ENCODE data around the gene RBMY1F. TPM values are rescaled to one million over a fixed set of nuclear protein-coding genes. Genes with fewer than 3 reads are reported as not detected.
"Not testable (repeated sequence)": the region's sequence is repeated elsewhere in the genome, so short reads cannot be mapped to it uniquely, and the experiment has no call there.

The RBMY1F gene
- total RNA-seq: not detected

GRCh38 chrY:22182823-22183222 is at the start of gene RBMY1F:
Gene RBMY1F (minus strand): TSS chrY:22182923. CDS start chrY:22180969, 1,954 bp downstream.
- H3K4me1 ChIP-seq; H3K9me3 ChIP-seq; H3K4me3 ChIP-seq; H3K27me3 ChIP-seq; DNase-seq (ENCODE audit: low spot score in 2 of 2); H3K36me3 ChIP-seq; H3K27ac ChIP-seq: not testable (repeated sequence)
- WGBS, 2 donors: no CpG with 5 or more reads among the region's 31 CpGs

- not testable (repeated sequence) for H3K9me3 ChIP-seq, H3K27me3 ChIP-seq
- no CpG with 5 or more reads among the region's 4 CpGs for WGBS, 2 donors
These were observed 31.6 kb downstream of the RBMY1F start for GRCh38 chrY:22151144-22151543.

GRCh38 chrY:22141011-22141695 is 41.6 kb downstream of the RBMY1F start:
- H3K4me1 ChIP-seq; H3K36me3 ChIP-seq; H3K27ac ChIP-seq; H3K4me3 ChIP-seq; DNase-seq (ENCODE audit: low spot score in 2 of 2); H3K9me3 ChIP-seq; H3K27me3 ChIP-seq: not testable (repeated sequence)
- no CpG with 5 or more reads among the region's 8 CpGs for WGBS, 2 donors

More at GRCh38 chrY:22151144-22151543, 31.6 kb downstream of the RBMY1F start:
- H3K4me3 ChIP-seq; DNase-seq (ENCODE audit: low spot score in 2 of 2); H3K27ac ChIP-seq; H3K36me3 ChIP-seq; H3K4me1 ChIP-seq: not testable (repeated sequence)

- no CpG with 5 or more reads among the region's 3 CpGs for WGBS, 2 donors
- not testable (repeated sequence) for H3K9me3 ChIP-seq; H3K27ac ChIP-seq; H3K4me3 ChIP-seq; DNase-seq (ENCODE audit: low spot score in 2 of 2); H3K4me1 ChIP-seq; H3K27me3 ChIP-seq; H3K36me3 ChIP-seq
These were observed 48.0 kb downstream of the RBMY1F start for GRCh38 chrY:22134719-22135118.

- H3K4me3 ChIP-seq; H3K4me1 ChIP-seq; H3K27me3 ChIP-seq; H3K36me3 ChIP-seq; H3K9me3 ChIP-seq; DNase-seq (ENCODE audit: low spot score in 2 of 2); H3K27ac ChIP-seq: not testable (repeated sequence)
- WGBS, 2 donors: no CpG with 5 or more reads among the region's 8 CpGs
These were observed 52.2 kb downstream of the RBMY1F start for GRCh38 chrY:22130494-22130893.

Other genes starting within 250 kb of the RBMY1F start
- not detected for gene RBMY1J, start 220.5 kb upstream of the RBMY1F start, total RNA-seq

Measured in tibial nerve (tissue), 4 donors.